HepG2 (cell line): ENCODE results near the gene ATP11B. TPM values are rescaled to one million over a fixed set of nuclear protein-coding genes. Genes with fewer than 3 reads are reported as not detected.

Experiments used
- ARNTL ChIP-seq: sonication (generic); formaldehyde crosslinking; IDR thresholded peaks from 2 replicates; pipeline ENCODE4 v1.4.0; 2020; ENCODE audit warnings: mild to moderate bottlenecking, missing genetic modification reagents
- HDAC2 ChIP-seq: sonication (generic); formaldehyde crosslinking; IDR thresholded peaks from 2 replicates; pipeline ENCODE4 v1.4.0; 2020; ENCODE audit warnings: missing genetic modification reagents
- HMG20B ChIP-seq: conservative IDR thresholded peaks from 2 replicates; pipeline ENCODE4 v1.6.1; 2016; ENCODE audit warnings: missing genetic modification reagents, missing compliant biosample characterization
- KLF9 ChIP-seq: IDR thresholded peaks from 2 replicates; pipeline ENCODE4 v1.6.1; 2016; ENCODE audit warnings: low read depth
- POLR2A ChIP-seq, 2 experiments: IDR thresholded peaks; 2 replicates each; pipeline ENCODE4 v1.6.1; 2011; ENCODE audit warnings: low read depth in 2 of 2, low read length in 2 of 2, mild to moderate bottlenecking in 1 of 2, moderate library complexity in 1 of 2; ENCODE audit not compliant: insufficient read depth in 1 of 2
- RAD21 ChIP-seq: fragments of 450-650 bp; formaldehyde crosslinking; IDR thresholded peaks from 2 replicates; pipeline ENCODE4 v1.5.0; 2020; ENCODE audit warnings: mild to moderate bottlenecking
- SRSF1 ChIP-seq: fragments of 200-400 bp; formaldehyde crosslinking; optimal IDR thresholded peaks from 2 replicates; pipeline ENCODE3; 2017; ENCODE audit warnings: mild to moderate bottlenecking, low read depth, low read length, moderate library complexity
- TARDBP ChIP-seq: sonication (generic); formaldehyde crosslinking; IDR thresholded peaks from 2 replicates; pipeline ENCODE4 v1.8.0; 2022; ENCODE audit warnings: mild to moderate bottlenecking, missing genetic modification reagents
- TBX2 ChIP-seq: sonication (generic); formaldehyde crosslinking; IDR thresholded peaks from 2 replicates; pipeline ENCODE4 v1.5.0; 2020; ENCODE audit warnings: missing genetic modification reagents, mild to moderate bottlenecking, borderline replicate concordance
- THYN1 ChIP-seq: sonication (generic); formaldehyde crosslinking; IDR thresholded peaks from 2 replicates; pipeline ENCODE4 v1.8.1; 2023; ENCODE audit warnings: low read depth, mild to moderate bottlenecking, moderate library complexity, missing genetic modification reagents, borderline replicate concordance
- ZBTB38 ChIP-seq: sonication (generic); formaldehyde crosslinking; IDR thresholded peaks from 2 replicates; pipeline ENCODE4 v1.5.1; 2020; ENCODE audit warnings: mild to moderate bottlenecking, missing genetic modification reagents
- ZFP82 ChIP-seq: sonication (generic); formaldehyde crosslinking; IDR thresholded peaks from 2 replicates; pipeline ENCODE4 v1.5.1; 2020; ENCODE audit warnings: mild to moderate bottlenecking, missing genetic modification reagents, borderline replicate concordance
- ZNF136 ChIP-seq: sonication (generic); formaldehyde crosslinking; IDR thresholded peaks from 2 replicates; pipeline ENCODE4 v1.8.1; 2022; ENCODE audit warnings: low read depth, mild to moderate bottlenecking, moderate library complexity, missing genetic modification reagents
- ZNF264 ChIP-seq: sonication (generic); formaldehyde crosslinking; IDR thresholded peaks from 2 replicates; pipeline ENCODE4 v1.4.0; 2020; ENCODE audit warnings: missing genetic modification reagents
- ZNF282 ChIP-seq: fragments of 450-650 bp; IDR thresholded peaks from 2 replicates; pipeline ENCODE4 v1.6.1; 2018; ENCODE audit not compliant: partially characterized antibody
- ZNF775 ChIP-seq: sonication (generic); formaldehyde crosslinking; IDR thresholded peaks from 2 replicates; pipeline ENCODE4 v1.4.0; 2020; ENCODE audit warnings: missing genetic modification reagents, mild to moderate bottlenecking, moderate library complexity, borderline replicate concordance
- ZSCAN31 ChIP-seq: sonication (generic); formaldehyde crosslinking; IDR thresholded peaks from 2 replicates; pipeline ENCODE4 v1.5.0; 2020; ENCODE audit warnings: low read depth, mild to moderate bottlenecking, missing genetic modification reagents
- polyA plus RNA-seq, 8 experiments: library from polyadenylated mRNA; depleted of rRNA in 3 of 8; stranded (reverse) in 7 of 8; unstranded in 1 of 8; fragments of >200 nt; fragmentation: Illumina TruSeq in 4 of 8; extraction: Trizol in 4 of 8; gene quantifications; 2 replicates each; pipeline versions ENCODE4 v1.2.1 to v1.2.3, GENCODE V29; 2011 to 2016; ENCODE audit warnings: low read depth in 4 of 8, missing spikeins in 1 of 8, mixed read lengths in 1 of 8; ENCODE audit not compliant: insufficient read depth in 1 of 8
- total RNA-seq, 5 experiments: library from RNA; depleted of rRNA; stranded (reverse); fragments of >200 nt; fragmentation: Illumina TruSeq; extraction: Trizol; gene quantifications; 2 replicates each; pipeline ENCODE4 v1.2.3, GENCODE V29; 2016; ENCODE audit warnings: low read depth in 1 of 5
- TF ChIP-seq, protein P1 (sequence below): sonication (generic); formaldehyde crosslinking; IDR thresholded peaks from 2 replicates; pipeline ENCODE4 v1.4.0; 2020; ENCODE audit warnings: missing genetic modification reagents
- TF ChIP-seq, protein P2 (sequence below), 2 experiments: IDR thresholded peaks; 2 replicates each; pipeline ENCODE4 v1.6.1; 2011 to 2012; ENCODE audit warnings: low read length in 2 of 2, borderline replicate concordance in 1 of 2, low read depth in 1 of 2, mild to moderate bottlenecking in 1 of 2, moderate library complexity in 1 of 2
- TF ChIP-seq, protein P3 (sequence below): sonication (generic); formaldehyde crosslinking; IDR thresholded peaks from 2 replicates; pipeline ENCODE4 v1.4.0; 2020; ENCODE audit warnings: missing genetic modification reagents

Gene ATP11B
- total and polyA plus RNA-seq, 2 of the 13 experiments (the other 11 are each of a cell fraction or from before 2014, with no cell fraction given), result 10.1 to 22.9 TPM

DNA sequence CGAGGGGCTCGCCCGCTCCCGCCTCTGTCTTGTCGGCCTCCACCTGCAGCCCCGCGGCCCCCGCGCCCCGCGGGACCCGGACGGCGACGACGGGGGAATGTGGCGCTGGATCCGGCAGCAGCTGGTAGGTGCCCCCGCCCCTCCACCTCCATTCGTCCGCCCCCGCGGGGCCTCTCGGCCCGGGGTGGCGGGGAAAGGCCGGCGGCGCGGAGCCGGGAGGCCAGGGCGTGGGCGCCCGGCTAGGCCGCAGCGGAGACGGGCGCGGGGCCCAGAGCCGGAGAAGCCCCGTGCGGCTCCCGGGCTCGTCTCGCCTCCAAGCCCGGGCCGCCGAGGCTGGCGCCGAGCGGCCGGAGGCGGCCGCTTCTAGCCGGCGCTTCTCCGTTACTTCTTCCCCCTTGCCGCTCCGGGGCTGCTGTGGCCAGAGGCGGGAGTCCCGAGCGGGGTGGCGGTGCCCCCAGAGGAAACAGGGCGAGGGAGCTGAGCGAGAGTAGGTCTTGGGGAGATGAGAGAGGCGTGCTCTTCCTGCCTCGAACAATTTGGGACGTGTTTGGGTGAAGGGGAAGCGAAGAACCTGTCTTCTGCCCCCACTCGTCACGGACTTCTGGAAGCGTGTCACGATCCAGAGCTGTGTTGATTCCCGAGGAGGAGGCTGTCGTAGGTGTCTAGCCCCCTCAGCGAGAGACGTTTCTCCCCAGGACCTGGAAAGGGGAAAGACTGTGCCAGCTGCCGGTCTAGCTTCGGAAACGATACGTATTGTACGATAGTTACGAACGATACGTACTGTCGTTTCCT lies 555 bp downstream of the ATP11B start (continued):
- TF ChIP-seq, protein P1, sequence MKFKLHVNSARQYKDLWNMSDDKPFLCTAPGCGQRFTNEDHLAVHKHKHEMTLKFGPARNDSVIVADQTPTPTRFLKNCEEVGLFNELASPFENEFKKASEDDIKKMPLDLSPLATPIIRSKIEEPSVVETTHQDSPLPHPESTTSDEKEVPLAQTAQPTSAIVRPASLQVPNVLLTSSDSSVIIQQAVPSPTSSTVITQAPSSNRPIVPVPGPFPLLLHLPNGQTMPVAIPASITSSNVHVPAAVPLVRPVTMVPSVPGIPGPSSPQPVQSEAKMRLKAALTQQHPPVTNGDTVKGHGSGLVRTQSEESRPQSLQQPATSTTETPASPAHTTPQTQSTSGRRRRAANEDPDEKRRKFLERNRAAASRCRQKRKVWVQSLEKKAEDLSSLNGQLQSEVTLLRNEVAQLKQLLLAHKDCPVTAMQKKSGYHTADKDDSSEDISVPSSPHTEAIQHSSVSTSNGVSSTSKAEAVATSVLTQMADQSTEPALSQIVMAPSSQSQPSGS (CRISPR knock-in tag), result no peak
- TF ChIP-seq ARNTL (CRISPR knock-in tag), result no peak
- TF ChIP-seq THYN1 (CRISPR knock-in tag), result no peak
- no peak for TF ChIP-seq KLF9 (CRISPR knock-in tag)
- no peak for TF ChIP-seq POLR2A (IDR thresholded peaks at IDR 0.05; ENCODE audit: insufficient read depth in 1 of 2, low read depth in 2 of 2, low read length in 2 of 2)
- 0 out of 2 replicates have a peak, but pooled peaks have one; percentile 36 for TF ChIP-seq ZFP82 (CRISPR knock-in tag)
- TF ChIP-seq HMG20B (CRISPR knock-in tag), result no peak
- TF ChIP-seq, protein P2, sequence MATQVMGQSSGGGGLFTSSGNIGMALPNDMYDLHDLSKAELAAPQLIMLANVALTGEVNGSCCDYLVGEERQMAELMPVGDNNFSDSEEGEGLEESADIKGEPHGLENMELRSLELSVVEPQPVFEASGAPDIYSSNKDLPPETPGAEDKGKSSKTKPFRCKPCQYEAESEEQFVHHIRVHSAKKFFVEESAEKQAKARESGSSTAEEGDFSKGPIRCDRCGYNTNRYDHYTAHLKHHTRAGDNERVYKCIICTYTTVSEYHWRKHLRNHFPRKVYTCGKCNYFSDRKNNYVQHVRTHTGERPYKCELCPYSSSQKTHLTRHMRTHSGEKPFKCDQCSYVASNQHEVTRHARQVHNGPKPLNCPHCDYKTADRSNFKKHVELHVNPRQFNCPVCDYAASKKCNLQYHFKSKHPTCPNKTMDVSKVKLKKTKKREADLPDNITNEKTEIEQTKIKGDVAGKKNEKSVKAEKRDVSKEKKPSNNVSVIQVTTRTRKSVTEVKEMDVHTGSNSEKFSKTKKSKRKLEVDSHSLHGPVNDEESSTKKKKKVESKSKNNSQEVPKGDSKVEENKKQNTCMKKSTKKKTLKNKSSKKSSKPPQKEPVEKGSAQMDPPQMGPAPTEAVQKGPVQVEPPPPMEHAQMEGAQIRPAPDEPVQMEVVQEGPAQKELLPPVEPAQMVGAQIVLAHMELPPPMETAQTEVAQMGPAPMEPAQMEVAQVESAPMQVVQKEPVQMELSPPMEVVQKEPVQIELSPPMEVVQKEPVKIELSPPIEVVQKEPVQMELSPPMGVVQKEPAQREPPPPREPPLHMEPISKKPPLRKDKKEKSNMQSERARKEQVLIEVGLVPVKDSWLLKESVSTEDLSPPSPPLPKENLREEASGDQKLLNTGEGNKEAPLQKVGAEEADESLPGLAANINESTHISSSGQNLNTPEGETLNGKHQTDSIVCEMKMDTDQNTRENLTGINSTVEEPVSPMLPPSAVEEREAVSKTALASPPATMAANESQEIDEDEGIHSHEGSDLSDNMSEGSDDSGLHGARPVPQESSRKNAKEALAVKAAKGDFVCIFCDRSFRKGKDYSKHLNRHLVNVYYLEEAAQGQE (IDR thresholded peaks at IDR 0.05; ENCODE audit: borderline replicate concordance in 1 of 2, low read depth in 1 of 2, low read length in 2 of 2), result no peak
- TF ChIP-seq HDAC2 (CRISPR knock-in tag), result no peak
- TF ChIP-seq ZNF775, result no peak
- no peak for TF ChIP-seq ZNF282
- peak; percentile 46 for TF ChIP-seq SRSF1
- 0 out of 2 replicates have a peak, but pooled peaks have one; percentile 10 for TF ChIP-seq ZBTB38 (CRISPR knock-in tag)
- TF ChIP-seq, protein P3, sequence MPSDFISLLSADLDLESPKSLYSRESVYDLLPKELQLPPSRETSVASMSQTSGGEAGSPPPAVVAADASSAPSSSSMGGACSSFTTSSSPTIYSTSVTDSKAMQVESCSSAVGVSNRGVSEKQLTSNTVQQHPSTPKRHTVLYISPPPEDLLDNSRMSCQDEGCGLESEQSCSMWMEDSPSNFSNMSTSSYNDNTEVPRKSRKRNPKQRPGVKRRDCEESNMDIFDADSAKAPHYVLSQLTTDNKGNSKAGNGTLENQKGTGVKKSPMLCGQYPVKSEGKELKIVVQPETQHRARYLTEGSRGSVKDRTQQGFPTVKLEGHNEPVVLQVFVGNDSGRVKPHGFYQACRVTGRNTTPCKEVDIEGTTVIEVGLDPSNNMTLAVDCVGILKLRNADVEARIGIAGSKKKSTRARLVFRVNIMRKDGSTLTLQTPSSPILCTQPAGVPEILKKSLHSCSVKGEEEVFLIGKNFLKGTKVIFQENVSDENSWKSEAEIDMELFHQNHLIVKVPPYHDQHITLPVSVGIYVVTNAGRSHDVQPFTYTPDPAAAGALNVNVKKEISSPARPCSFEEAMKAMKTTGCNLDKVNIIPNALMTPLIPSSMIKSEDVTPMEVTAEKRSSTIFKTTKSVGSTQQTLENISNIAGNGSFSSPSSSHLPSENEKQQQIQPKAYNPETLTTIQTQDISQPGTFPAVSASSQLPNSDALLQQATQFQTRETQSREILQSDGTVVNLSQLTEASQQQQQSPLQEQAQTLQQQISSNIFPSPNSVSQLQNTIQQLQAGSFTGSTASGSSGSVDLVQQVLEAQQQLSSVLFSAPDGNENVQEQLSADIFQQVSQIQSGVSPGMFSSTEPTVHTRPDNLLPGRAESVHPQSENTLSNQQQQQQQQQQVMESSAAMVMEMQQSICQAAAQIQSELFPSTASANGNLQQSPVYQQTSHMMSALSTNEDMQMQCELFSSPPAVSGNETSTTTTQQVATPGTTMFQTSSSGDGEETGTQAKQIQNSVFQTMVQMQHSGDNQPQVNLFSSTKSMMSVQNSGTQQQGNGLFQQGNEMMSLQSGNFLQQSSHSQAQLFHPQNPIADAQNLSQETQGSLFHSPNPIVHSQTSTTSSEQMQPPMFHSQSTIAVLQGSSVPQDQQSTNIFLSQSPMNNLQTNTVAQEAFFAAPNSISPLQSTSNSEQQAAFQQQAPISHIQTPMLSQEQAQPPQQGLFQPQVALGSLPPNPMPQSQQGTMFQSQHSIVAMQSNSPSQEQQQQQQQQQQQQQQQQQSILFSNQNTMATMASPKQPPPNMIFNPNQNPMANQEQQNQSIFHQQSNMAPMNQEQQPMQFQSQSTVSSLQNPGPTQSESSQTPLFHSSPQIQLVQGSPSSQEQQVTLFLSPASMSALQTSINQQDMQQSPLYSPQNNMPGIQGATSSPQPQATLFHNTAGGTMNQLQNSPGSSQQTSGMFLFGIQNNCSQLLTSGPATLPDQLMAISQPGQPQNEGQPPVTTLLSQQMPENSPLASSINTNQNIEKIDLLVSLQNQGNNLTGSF, result no peak
- TF ChIP-seq ZNF264 (CRISPR knock-in tag), result no peak
- TF ChIP-seq ZSCAN31, result no peak
- TF ChIP-seq TBX2, result no peak
- peak; percentile 25; the same call in 1 of the 2 replicates for TF ChIP-seq RAD21 (CRISPR knock-in tag)
- TF ChIP-seq TARDBP (CRISPR knock-in tag), result 0 out of 2 replicates have a peak, but pooled peaks have one; percentile 27
- no peak for TF ChIP-seq ZNF136
